Astrocyte (in vitro differentiated cells and primary cell): Measurements from ENCODE around the gene EOLA2. TPM values are rescaled to one million over a fixed set of nuclear protein-coding genes. Genes with fewer than 3 reads are reported as not detected.
"Not testable (repeated sequence)": the region's sequence is repeated elsewhere in the genome, so short reads cannot be mapped to it uniquely, and the experiment has no call there.

Source experiments
- DNase-seq: peaks from one replicate; pipeline ENCODE4 v3.0.0-alpha.2; 2010; ENCODE audit warnings: low read depth
- FAIRE-seq: peaks from 2 replicates; lab custom pipeline; 2011; peaks lifted over from hg19 to GRCh38; lab: Jason Lieb, UNC
- H2AFZ ChIP-seq: 2 replicates; pipeline ENCODE4 v1.6.0; 2012; ENCODE audit warnings: low read depth, low read length, inconsistent platforms
- H3K27ac ChIP-seq: 2 replicates; pipeline ENCODE4 v1.5.1; 2011; ENCODE audit warnings: low read depth, low read length, inconsistent platforms
- H3K27me3 ChIP-seq: 2 replicates; pipeline ENCODE4 v1.6.0; 2011; ENCODE audit warnings: low read length, inconsistent platforms; ENCODE audit not compliant: insufficient read depth
- H3K36me3 ChIP-seq: 2 replicates; pipeline ENCODE4 v1.5.1; 2011; ENCODE audit warnings: low read length, inconsistent platforms; ENCODE audit not compliant: insufficient read depth
- H3K4me1 ChIP-seq: 2 replicates; pipeline ENCODE4 v1.5.1; 2011; ENCODE audit warnings: low read length, inconsistent platforms; ENCODE audit not compliant: insufficient read depth
- H3K4me2 ChIP-seq: 2 replicates; pipeline ENCODE4 v1.6.0; 2012; ENCODE audit warnings: low read length, inconsistent platforms
- H3K4me3 ChIP-seq: 2 replicates; pipeline ENCODE4 v1.5.1; 2011; ENCODE audit warnings: low read depth, mild to moderate bottlenecking, low read length, inconsistent platforms; ENCODE audit not compliant: insufficient read depth
- H3K79me2 ChIP-seq: 2 replicates; pipeline ENCODE4 v1.6.0; 2012; ENCODE audit warnings: mild to moderate bottlenecking, low read length, inconsistent platforms; ENCODE audit not compliant: insufficient read depth
- H3K9ac ChIP-seq: 2 replicates; pipeline ENCODE4 v1.6.0; 2012; ENCODE audit warnings: mild to moderate bottlenecking, low read length, inconsistent platforms
- H3K9me3 ChIP-seq: 2 replicates; pipeline ENCODE4 v1.5.1; 2012; ENCODE audit warnings: low read depth, mild to moderate bottlenecking, low read length, inconsistent platforms; ENCODE audit not compliant: insufficient read depth
- H4K20me1 ChIP-seq: 2 replicates; pipeline ENCODE4 v1.6.0; 2012; ENCODE audit warnings: low read length, inconsistent platforms; ENCODE audit not compliant: insufficient read depth
- H3K27ac Mint-ChIP-seq: one replicate; pipeline ENCODE4 v1.8.0; 2021; ENCODE audit warnings: mild to moderate bottlenecking, mixed read lengths; ENCODE audit not compliant: unreplicated experiment
- H3K27me3 Mint-ChIP-seq: one replicate; pipeline ENCODE4 v1.8.0; 2021; ENCODE audit warnings: low read depth, mixed read lengths; ENCODE audit not compliant: unreplicated experiment
- H3K36me3 Mint-ChIP-seq: one replicate; pipeline ENCODE4 v1.8.0; 2021; ENCODE audit warnings: low read depth, mixed read lengths; ENCODE audit not compliant: unreplicated experiment
- H3K4me1 Mint-ChIP-seq: one replicate; pipeline ENCODE4 v1.8.0; 2021; ENCODE audit warnings: low read depth, mixed read lengths; ENCODE audit not compliant: unreplicated experiment
- H3K4me3 Mint-ChIP-seq: one replicate; pipeline ENCODE4 v1.8.0; 2021; ENCODE audit warnings: mild to moderate bottlenecking, moderate library complexity, mixed read lengths; ENCODE audit not compliant: unreplicated experiment
- H3K9me3 Mint-ChIP-seq: one replicate; pipeline ENCODE4 v1.8.0; 2021; ENCODE audit warnings: mild to moderate bottlenecking, mixed read lengths; ENCODE audit not compliant: unreplicated experiment
- EZH2 ChIP-seq: IDR thresholded peaks from 2 replicates; pipeline ENCODE4 v1.6.1; 2012; ENCODE audit warnings: mild to moderate bottlenecking, low read length, inconsistent platforms; ENCODE audit not compliant: insufficient read depth
- total RNA-seq: library from RNA; stranded (reverse); gene quantifications from 2 replicates; pipeline ENCODE4 v1.2.1, GENCODE V29; 2021
- TF ChIP-seq, protein P1 (sequence below): IDR thresholded peaks from 2 replicates; pipeline ENCODE4 v1.5.1; 2011; ENCODE audit warnings: low read depth, mild to moderate bottlenecking, inconsistent platforms, low read length, moderate library complexity; ENCODE audit not compliant: insufficient read depth

EOLA2 gene
- total RNA-seq, 1 donor from 2014 or later, result 42.4 TPM

DNA sequence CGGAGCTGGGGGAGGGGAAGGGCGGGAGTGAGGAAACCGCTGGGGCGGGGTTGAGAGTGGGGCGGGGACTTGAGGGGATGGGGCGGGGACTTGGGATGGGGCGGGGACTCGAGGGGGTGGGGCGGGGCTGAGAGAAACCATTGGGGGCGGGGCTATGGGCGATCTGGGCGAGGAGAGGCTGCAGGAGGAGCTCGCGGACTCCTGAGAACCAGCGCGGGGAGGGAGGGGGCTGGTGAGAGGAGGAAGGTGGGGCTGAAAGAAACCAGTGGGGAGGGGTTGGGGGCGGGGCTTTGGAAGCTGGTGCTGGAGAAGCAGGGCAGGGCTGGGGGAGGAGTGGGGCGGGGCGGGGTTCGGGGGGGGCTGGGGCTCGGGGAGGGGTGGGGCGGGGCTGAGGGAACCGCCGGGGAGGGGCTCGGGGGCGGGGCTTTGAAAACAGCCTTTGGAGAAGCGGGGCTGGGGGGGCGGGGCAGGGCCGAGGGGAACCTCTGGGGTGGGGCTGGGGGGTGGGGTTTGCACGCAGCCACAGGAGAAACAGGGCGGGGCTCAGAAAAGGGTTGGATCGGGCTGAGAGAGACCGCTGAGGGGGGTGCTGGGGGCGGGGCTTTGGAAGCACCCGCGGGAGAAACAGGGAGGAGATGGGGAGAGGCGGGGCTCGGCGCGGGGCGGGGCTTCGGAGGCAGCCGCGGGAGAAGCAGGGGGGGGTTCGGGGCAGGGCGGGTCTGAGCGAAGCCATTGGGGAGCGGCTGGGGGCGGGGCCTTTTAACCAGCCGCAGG lies 777 bp upstream of the EOLA2 start:
- H3K36me3 Mint-ChIP-seq, result no peaks in the 10 kb centered on the region
- peaks cover 5% of the 10 kb centered on the region for H4K20me1 ChIP-seq
- H3K4me2 ChIP-seq, result peak overlapping the region; percentile 96
- H3K9ac ChIP-seq, result peak overlapping the region; percentile 99
- no peaks in the 10 kb centered on the region for H3K27me3 Mint-ChIP-seq
- no peak overlapping the region for H3K4me3 ChIP-seq
- no peaks in the 10 kb centered on the region for H3K9me3 ChIP-seq
- H2AFZ ChIP-seq, result no peak overlapping the region
- FAIRE-seq (no peak), DNase-seq (peak; percentile 72)
- H3K27ac Mint-ChIP-seq, result no peak overlapping the region
- H3K9me3 Mint-ChIP-seq, result peaks cover 3% of the 10 kb centered on the region
- no peaks in the 10 kb centered on the region for H3K36me3 ChIP-seq
- no peak overlapping the region for H3K4me3 Mint-ChIP-seq
- H3K4me1 Mint-ChIP-seq, result no peaks in the 10 kb centered on the region
- peaks cover 12% of the 10 kb centered on the region for H3K79me2 ChIP-seq
- no peaks in the 10 kb centered on the region for H3K27me3 ChIP-seq
- TF ChIP-seq, protein P1, sequence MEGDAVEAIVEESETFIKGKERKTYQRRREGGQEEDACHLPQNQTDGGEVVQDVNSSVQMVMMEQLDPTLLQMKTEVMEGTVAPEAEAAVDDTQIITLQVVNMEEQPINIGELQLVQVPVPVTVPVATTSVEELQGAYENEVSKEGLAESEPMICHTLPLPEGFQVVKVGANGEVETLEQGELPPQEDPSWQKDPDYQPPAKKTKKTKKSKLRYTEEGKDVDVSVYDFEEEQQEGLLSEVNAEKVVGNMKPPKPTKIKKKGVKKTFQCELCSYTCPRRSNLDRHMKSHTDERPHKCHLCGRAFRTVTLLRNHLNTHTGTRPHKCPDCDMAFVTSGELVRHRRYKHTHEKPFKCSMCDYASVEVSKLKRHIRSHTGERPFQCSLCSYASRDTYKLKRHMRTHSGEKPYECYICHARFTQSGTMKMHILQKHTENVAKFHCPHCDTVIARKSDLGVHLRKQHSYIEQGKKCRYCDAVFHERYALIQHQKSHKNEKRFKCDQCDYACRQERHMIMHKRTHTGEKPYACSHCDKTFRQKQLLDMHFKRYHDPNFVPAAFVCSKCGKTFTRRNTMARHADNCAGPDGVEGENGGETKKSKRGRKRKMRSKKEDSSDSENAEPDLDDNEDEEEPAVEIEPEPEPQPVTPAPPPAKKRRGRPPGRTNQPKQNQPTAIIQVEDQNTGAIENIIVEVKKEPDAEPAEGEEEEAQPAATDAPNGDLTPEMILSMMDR, result no peak
- TF ChIP-seq EZH2, result no peak
- no peaks in the 10 kb centered on the region for H3K4me1 ChIP-seq
- peak overlapping the region; percentile 95 for H3K27ac ChIP-seq

GRCh38 chrX:149937871-149938426 lies 342 bp downstream of the EOLA2 start:
- no peak for FAIRE-seq

GRCh38 chrX:149937328-149937727 lies 963 bp downstream of the EOLA2 start:
- not testable (repeated sequence) for DNase-seq, H3K9me3 Mint-ChIP-seq

More at GRCh38 chrX:149937871-149938426, 342 bp downstream of the EOLA2 start:
- H3K27me3 ChIP-seq, result no peaks in the 10 kb centered on the region
- H3K9ac ChIP-seq, result peak overlapping the region; percentile 99
- peak overlapping the region; percentile 91 for H3K4me3 ChIP-seq
- Mint-ChIP-seq H3K27ac (peak overlapping the region; percentile 94), H3K9me3 (peaks cover 3% of the 10 kb centered on the region), H3K36me3 (no peaks in the 10 kb centered on the region), H3K4me3 (peak overlapping the region; percentile 89), H3K4me1 (no peaks in the 10 kb centered on the region), H3K27me3 (no peaks in the 10 kb centered on the region)
- DNase-seq, result peak; percentile 6
- H4K20me1 ChIP-seq, result peaks cover 5% of the 10 kb centered on the region
- peak overlapping the region; percentile 95 for H3K27ac ChIP-seq
- no peaks in the 10 kb centered on the region for H3K36me3 ChIP-seq
- H3K4me2 ChIP-seq, result peak overlapping the region; percentile 96
- peak overlapping the region; percentile 73 for H2AFZ ChIP-seq
- H3K4me1 ChIP-seq, result no peaks in the 10 kb centered on the region
- H3K9me3 ChIP-seq, result no peaks in the 10 kb centered on the region
- peaks cover 12% of the 10 kb centered on the region for H3K79me2 ChIP-seq
- TF ChIP-seq, protein P1, result no peak
- TF ChIP-seq EZH2, result no peak

GRCh38 chrX:149933547-149933946 lies 4.7 kb downstream of the EOLA2 start:
- not testable (repeated sequence) for H3K4me1 Mint-ChIP-seq, H3K27ac Mint-ChIP-seq, H3K9me3 Mint-ChIP-seq, H3K9ac ChIP-seq, H3K27me3 Mint-ChIP-seq, H3K4me3 ChIP-seq, H3K36me3 Mint-ChIP-seq, H3K4me2 ChIP-seq, H3K4me3 Mint-ChIP-seq, H3K27ac ChIP-seq, DNase-seq, H2AFZ ChIP-seq, H4K20me1 ChIP-seq, H3K4me1 ChIP-seq, H3K27me3 ChIP-seq, H3K9me3 ChIP-seq, H3K36me3 ChIP-seq
- FAIRE-seq, result peak; percentile 43
- peaks cover 12% of the 10 kb centered on the region for H3K79me2 ChIP-seq

More at GRCh38 chrX:149937328-149937727, 963 bp downstream of the EOLA2 start:
- H3K27ac Mint-ChIP-seq, result peak overlapping the region; percentile 94
- peak; percentile 64 for FAIRE-seq
- not testable (repeated sequence) for H2AFZ ChIP-seq, H3K4me1 ChIP-seq, H3K9me3 ChIP-seq, H4K20me1 ChIP-seq, H3K27me3 Mint-ChIP-seq, H3K27me3 ChIP-seq, H3K4me1 Mint-ChIP-seq, H3K36me3 Mint-ChIP-seq, H3K36me3 ChIP-seq
- peak overlapping the region; percentile 89 for H3K4me3 Mint-ChIP-seq
- Histone ChIP-seq H3K4me2 (peak overlapping the region; percentile 96), H3K27ac (peak overlapping the region; percentile 95), H3K4me3 (peak overlapping the region; percentile 91), H3K79me2 (peaks cover 12% of the 10 kb centered on the region), H3K9ac (peak overlapping the region; percentile 99)
